MM.1S (cell line): ENCODE measurements around the gene PRIMPOL.

Experiments used
- DNase-seq: peaks from one replicate; pipeline ENCODE4 v3.0.0-alpha.2; 2015
- H2AFZ ChIP-seq: fragments of 300-600 bp; sonication (generic); 2 replicates; pipeline ENCODE4 v1.6.0; 2016; ENCODE audit warnings: antibody characterized with exemption, low read length
- H3F3A ChIP-seq: fragments of 300-600 bp; sonication (generic); 2 replicates; pipeline ENCODE4 v1.6.1; 2016; ENCODE audit warnings: mild to moderate bottlenecking, antibody characterized with exemption, low read length, moderate library complexity, mixed read lengths; ENCODE audit not compliant: insufficient read depth
- H3K27ac ChIP-seq: fragments of 300-600 bp; sonication (generic); 2 replicates; pipeline ENCODE4 v1.5.1; 2016; ENCODE audit warnings: mild to moderate bottlenecking, low read length
- H3K27me3 ChIP-seq: fragments of 300-600 bp; sonication (generic); replicated peaks from 2 replicates; pipeline ENCODE4 v1.6.0; 2016; ENCODE audit warnings: low read length; ENCODE audit not compliant: insufficient read depth
- H3K36me3 ChIP-seq: fragments of 300-600 bp; sonication (generic); replicated peaks from 2 replicates; pipeline ENCODE4 v1.6.1; 2016; ENCODE audit warnings: mild to moderate bottlenecking, low read length, mixed read lengths; ENCODE audit not compliant: insufficient read depth
- H3K4me1 ChIP-seq: fragments of 300-600 bp; sonication (generic); 2 replicates; pipeline ENCODE4 v1.6.1; 2016; ENCODE audit warnings: low read length, mixed read lengths
- H3K4me2 ChIP-seq: fragments of 300-600 bp; sonication (generic); 2 replicates; pipeline ENCODE4 v1.6.0; 2016; ENCODE audit warnings: low read depth, low read length
- H3K4me3 ChIP-seq: fragments of 300-600 bp; sonication (generic); 2 replicates; pipeline ENCODE4 v1.5.1; 2016; ENCODE audit warnings: low read length, mixed read lengths
- H3K79me2 ChIP-seq: fragments of 300-600 bp; sonication (generic); 2 replicates; pipeline ENCODE4 v1.6.1; 2016; ENCODE audit warnings: mixed run types, low read length, mixed read lengths
- H3K9ac ChIP-seq: fragments of 300-600 bp; sonication (generic); 2 replicates; pipeline ENCODE4 v1.6.1; 2016; ENCODE audit warnings: low read length, mixed read lengths
- H3K9me2 ChIP-seq: fragments of 300-600 bp; sonication (generic); replicated peaks from 2 replicates; pipeline ENCODE4 v1.6.1; 2016; ENCODE audit warnings: mild to moderate bottlenecking, low read length, mixed read lengths; ENCODE audit not compliant: insufficient read depth
- H3K9me3 ChIP-seq: fragments of 300-600 bp; sonication (generic); replicated peaks from 2 replicates; pipeline ENCODE4 v1.6.1; 2016; ENCODE audit warnings: mild to moderate bottlenecking, low read length, mixed read lengths; ENCODE audit not compliant: insufficient read depth
- H4K20me1 ChIP-seq: fragments of 300-600 bp; sonication (generic); 2 replicates; pipeline ENCODE4 v1.6.1; 2016; ENCODE audit warnings: mild to moderate bottlenecking, low read length, moderate library complexity, mixed read lengths; ENCODE audit not compliant: insufficient read depth
- CTCF ChIP-seq: fragments of 300-600 bp; sonication (generic); IDR thresholded peaks from 2 replicates; pipeline ENCODE4 v1.5.1; 2016; ENCODE audit warnings: antibody characterized with exemption, low read length, mixed read lengths
- EZH2 ChIP-seq: fragments of 300-600 bp; sonication (generic); optimal IDR thresholded peaks from 2 replicates; pipeline ENCODE3; 2017; ENCODE audit warnings: low read depth, mild to moderate bottlenecking, antibody characterized with exemption, low read length, mixed read lengths
- EZH2phosphoT487 ChIP-seq: fragments of 300-600 bp; sonication (generic); IDR thresholded peaks from 2 replicates; pipeline ENCODE4 v1.6.1; 2018; ENCODE audit warnings: antibody characterized with exemption, low read length

Gene PRIMPOL

DNA sequence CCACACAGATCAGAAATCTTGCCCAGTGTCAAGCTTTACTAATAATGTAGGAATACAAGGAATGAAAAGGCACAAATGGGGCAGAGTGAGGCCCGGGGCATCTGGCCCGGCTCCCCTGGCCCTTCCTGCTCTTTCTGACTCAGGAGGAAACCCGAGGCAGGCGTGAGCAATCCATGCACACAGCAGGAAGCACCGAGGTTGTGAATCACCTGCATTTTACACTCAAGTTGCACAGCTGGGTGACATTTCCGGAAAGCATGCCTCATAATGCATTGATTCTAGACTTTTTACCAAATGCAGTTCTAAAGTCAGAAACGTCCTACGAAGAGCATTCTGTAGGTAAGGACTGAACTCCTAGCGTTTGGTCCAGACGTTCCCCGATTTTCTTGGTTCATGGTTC is 38.9 kb downstream of the PRIMPOL start:
- no peak overlapping the region for H3K9ac ChIP-seq
- no peaks in the 10 kb centered on the region for H3K9me3 ChIP-seq
- no peak overlapping the region for H2AFZ ChIP-seq
- H3K36me3 ChIP-seq: no peaks in the 10 kb centered on the region
- no peak for DNase-seq
- H3K27ac ChIP-seq: no peak overlapping the region
- no peak overlapping the region for H3K4me3 ChIP-seq
- H3K4me1 ChIP-seq: peaks cover 7% of the 10 kb centered on the region; the same call in 1 of the 2 replicates
- H3K9me2 ChIP-seq: no peaks in the 10 kb centered on the region
- H3K79me2 ChIP-seq: no peaks in the 10 kb centered on the region
- TF ChIP-seq EZH2: no peak
- no peak for TF ChIP-seq CTCF
- no peak for TF ChIP-seq EZH2phosphoT487
- 0 out of 2 replicates have a peak, but pooled peaks cover 2% of the 10 kb centered on the region for H3F3A ChIP-seq
- H4K20me1 ChIP-seq: no peaks in the 10 kb centered on the region
- no peaks in the 10 kb centered on the region for H3K27me3 ChIP-seq
- H3K4me2 ChIP-seq: no peak overlapping the region

- TF ChIP-seq EZH2phosphoT487 (no peak), EZH2 (no peak), CTCF (no peak)
Observed at GRCh38 chr4:184689681-184690080, 40.1 kb downstream of the PRIMPOL start.

GRCh38 chr4:184693056-184693455 is 43.5 kb downstream of the PRIMPOL start:
- no peaks in the 10 kb centered on the region for H3K27me3 ChIP-seq
- no peaks in the 10 kb centered on the region for H3K9me3 ChIP-seq

More at GRCh38 chr4:184689681-184690080, 40.1 kb downstream of the PRIMPOL start:
- no peak overlapping the region for H3K9ac ChIP-seq
- no peak for DNase-seq
- 0 out of 2 replicates have a peak, but pooled peaks cover 2% of the 10 kb centered on the region for H3F3A ChIP-seq
- no peak overlapping the region for H3K4me2 ChIP-seq
- H3K9me2 ChIP-seq: no peaks in the 10 kb centered on the region
- H3K36me3 ChIP-seq: peaks cover 6% of the 10 kb centered on the region; the same call in 1 of the 2 replicates
- H3K27ac ChIP-seq: no peak overlapping the region
- H3K27me3 ChIP-seq: no peaks in the 10 kb centered on the region
- H3K9me3 ChIP-seq: no peaks in the 10 kb centered on the region
- no peaks in the 10 kb centered on the region for H4K20me1 ChIP-seq
- H3K4me3 ChIP-seq: no peak overlapping the region
- H3K79me2 ChIP-seq: no peaks in the 10 kb centered on the region
- H2AFZ ChIP-seq: no peak overlapping the region
- H3K4me1 ChIP-seq: peaks cover 4% of the 10 kb centered on the region; the same call in 1 of the 2 replicates

More at GRCh38 chr4:184693056-184693455, 43.5 kb downstream of the PRIMPOL start:
- Histone ChIP-seq H4K20me1 (no peaks in the 10 kb centered on the region), H3K4me2 (no peak overlapping the region), H3K9ac (no peak overlapping the region), H3F3A (peaks cover 21% of the 10 kb centered on the region), H3K36me3 (peaks cover 18% of the 10 kb centered on the region; the same call in 1 of the 2 replicates), H3K9me2 (no peaks in the 10 kb centered on the region), H3K4me1 (peaks cover 18% of the 10 kb centered on the region), H3K4me3 (no peak overlapping the region), H3K79me2 (no peaks in the 10 kb centered on the region; the same call in 1 of the 2 replicates), H3K27ac (no peak overlapping the region), H2AFZ (no peak overlapping the region)
- DNase-seq: no peak
- TF ChIP-seq CTCF (no peak), EZH2phosphoT487 (no peak), EZH2 (no peak)
